GM23338 (cell line): ENCODE data around the gene DNAH9. TPM values are rescaled to one million over a fixed set of nuclear protein-coding genes. Genes with fewer than 3 reads are reported as not detected.

Experiments used
- ATAC-seq: fragments of 200-7000 bp; cut with Tn5 transposase; 3 replicates; pipeline ENCODE4 v1.9.1; 2020
- DNase-seq: peaks from one replicate; pipeline ENCODE4 v3.0.0-alpha.2; 2015; ENCODE audit warnings: low spot score
- H2AFZ ChIP-seq: fragments of 200-600 bp; sonication (generic); 2 replicates; pipeline ENCODE4 v1.8.0; 2016; ENCODE audit warnings: antibody characterized with exemption, mild to moderate bottlenecking, moderate library complexity
- H3F3A ChIP-seq: fragments of 200-600 bp; sonication (generic); replicated peaks from 2 replicates; pipeline ENCODE4 v1.8.0; 2017; ENCODE audit warnings: antibody characterized with exemption, mixed run types, low read depth
- H3K27ac ChIP-seq: fragments of 200-600 bp; sonication (generic); 2 replicates; pipeline ENCODE4 v1.6.1; 2016; ENCODE audit warnings: low read depth
- H3K27me3 ChIP-seq: fragments of 200-600 bp; sonication (generic); 2 replicates; pipeline ENCODE4 v1.8.0; 2016; ENCODE audit warnings: mild to moderate bottlenecking, mixed run types, moderate library complexity; ENCODE audit not compliant: insufficient read depth
- H3K36me3 ChIP-seq: fragments of 200-600 bp; sonication (generic); 2 replicates; pipeline ENCODE4 v1.8.0; 2016; ENCODE audit warnings: mild to moderate bottlenecking; ENCODE audit not compliant: insufficient read depth
- H3K4me1 ChIP-seq: fragments of 200-600 bp; sonication (generic); 2 replicates; pipeline ENCODE4 v1.8.0; 2016; ENCODE audit warnings: mild to moderate bottlenecking, moderate library complexity; ENCODE audit not compliant: insufficient read depth
- H3K4me2 ChIP-seq: fragments of 200-600 bp; sonication (generic); 2 replicates; pipeline ENCODE4 v1.7.1; 2017; ENCODE audit warnings: mixed run types
- H3K4me3 ChIP-seq: fragments of 200-600 bp; sonication (generic); 2 replicates; pipeline ENCODE4 v1.6.1; 2016; ENCODE audit warnings: mixed run types
- H3K79me2 ChIP-seq: fragments of 200-600 bp; sonication (generic); replicated peaks from 2 replicates; pipeline ENCODE4 v1.8.0; 2017; ENCODE audit warnings: mild to moderate bottlenecking; ENCODE audit not compliant: insufficient read depth
- H3K9me2 ChIP-seq: fragments of 200-600 bp; sonication (generic); 2 replicates; pipeline ENCODE4 v1.8.0; 2017; ENCODE audit not compliant: insufficient read depth
- H4K20me1 ChIP-seq: fragments of 200-600 bp; sonication (generic); replicated peaks from 2 replicates; pipeline ENCODE4 v1.8.0; 2017; ENCODE audit warnings: mild to moderate bottlenecking; ENCODE audit not compliant: insufficient read depth
- H3K27ac Mint-ChIP-seq: 2 replicates; pipeline ENCODE4 v1.8.0; 2020; ENCODE audit warnings: inconsistent platforms, mild to moderate bottlenecking, moderate library complexity, mixed read lengths
- H3K27me3 Mint-ChIP-seq: 3 replicates; pipeline ENCODE4 v1.8.0; 2022; ENCODE audit warnings: low read depth, mild to moderate bottlenecking, moderate library complexity, mixed read lengths, inconsistent platforms; ENCODE audit not compliant: insufficient read depth, poor library complexity
- H3K36me3 Mint-ChIP-seq: 3 replicates; pipeline ENCODE4 v1.8.0; 2021; ENCODE audit warnings: low read depth, mild to moderate bottlenecking, inconsistent platforms, moderate library complexity, mixed read lengths
- H3K4me1 Mint-ChIP-seq: 3 replicates; pipeline ENCODE4 v1.8.0; 2020; ENCODE audit warnings: mild to moderate bottlenecking, inconsistent platforms, mixed read lengths
- H3K4me3 Mint-ChIP-seq: 3 replicates; pipeline ENCODE4 v1.8.0; 2021; ENCODE audit warnings: moderate library complexity, mild to moderate bottlenecking, inconsistent platforms, mixed read lengths
- H3K9me3 Mint-ChIP-seq: 3 replicates; pipeline ENCODE4 v1.8.0; 2020; ENCODE audit warnings: moderate library complexity, mild to moderate bottlenecking, inconsistent platforms, mixed read lengths
- CREB1 ChIP-seq: fragments of 250-450 bp; sonication (Bioruptor Pico); IDR thresholded peaks from 2 replicates; pipeline ENCODE4 v1.5.0; 2020; ENCODE audit warnings: low read depth, mild to moderate bottlenecking, moderate library complexity
- EZH2 ChIP-seq: fragments of 200-600 bp; sonication (generic); IDR thresholded peaks from one replicate; pipeline ENCODE4 v1.8.0; 2017; ENCODE audit warnings: antibody characterized with exemption, mild to moderate bottlenecking, low read depth; ENCODE audit not compliant: unreplicated experiment
- EZH2phosphoT487 ChIP-seq: fragments of 200-600 bp; sonication (generic); IDR thresholded peaks from one replicate; pipeline ENCODE4 v1.8.1; 2018; ENCODE audit warnings: antibody characterized with exemption; ENCODE audit not compliant: unreplicated experiment
- JUNB ChIP-seq: IDR thresholded peaks from one replicate; pipeline ENCODE4 v1.6.1; 2016; ENCODE audit warnings: antibody characterized with exemption; ENCODE audit not compliant: unreplicated experiment
- NANOG ChIP-seq: IDR thresholded peaks from 2 replicates; pipeline ENCODE4 v1.6.1; 2016; ENCODE audit warnings: antibody characterized with exemption, borderline replicate concordance
- POLR2AphosphoS5 ChIP-seq: IDR thresholded peaks from 2 replicates; pipeline ENCODE4 v1.6.1; 2016; ENCODE audit warnings: antibody characterized with exemption, low read depth
- STAT1 ChIP-seq: IDR thresholded peaks from one replicate; pipeline ENCODE4 v1.6.1; 2016; ENCODE audit warnings: antibody characterized with exemption; ENCODE audit not compliant: unreplicated experiment
- ZNF114 ChIP-seq: fragments of 250-450 bp; sonication (Bioruptor Pico); IDR thresholded peaks from 2 replicates; pipeline ENCODE4 v1.5.0; 2020; ENCODE audit warnings: mild to moderate bottlenecking, moderate library complexity
- ZNF331 ChIP-seq: fragments of 250-450 bp; sonication (Bioruptor Pico); IDR thresholded peaks from 2 replicates; pipeline ENCODE4 v1.5.0; 2020; ENCODE audit warnings: low read depth, mild to moderate bottlenecking, moderate library complexity
- polyA plus RNA-seq: library from polyadenylated mRNA; unstranded; fragments of >200 nt; fragmentation: Nextera tagmentation; extraction: Ambion mirVana; gene quantifications from 2 replicates; pipeline ENCODE4 v1.2.1, GENCODE V29; 2016
- total RNA-seq: library from RNA; depleted of rRNA; stranded (reverse); fragments of >200 nt; shearing (Covaris generic); gene quantifications from 2 replicates; pipeline ENCODE4 v1.2.3, GENCODE V29; 2014
- TF ChIP-seq, protein P1 (sequence below): IDR thresholded peaks from one replicate; pipeline ENCODE4 v1.6.1; 2018; ENCODE audit warnings: antibody characterized with exemption; ENCODE audit not compliant: unreplicated experiment
- TF ChIP-seq, protein P2 (sequence below): fragments of 250-450 bp; sonication (Bioruptor Pico); IDR thresholded peaks from 2 replicates; pipeline ENCODE4 v1.5.0; 2020; ENCODE audit warnings: mild to moderate bottlenecking, moderate library complexity
- TF ChIP-seq, protein P3 (sequence below), 2 experiments: fragments of 200-600 bp in 1 of 2; sonication (generic) in 1 of 2; conservative IDR thresholded peaks; 2 replicates each; pipeline versions ENCODE4 v1.5.1 to v1.6.1; 2016 to 2017; ENCODE audit warnings: antibody characterized with exemption in 2 of 2, low read depth in 2 of 2, mild to moderate bottlenecking in 2 of 2, moderate library complexity in 1 of 2

The DNAH9 gene
- total and polyA plus RNA-seq, 2 experiments from 2014 or later, result not detected

DNA sequence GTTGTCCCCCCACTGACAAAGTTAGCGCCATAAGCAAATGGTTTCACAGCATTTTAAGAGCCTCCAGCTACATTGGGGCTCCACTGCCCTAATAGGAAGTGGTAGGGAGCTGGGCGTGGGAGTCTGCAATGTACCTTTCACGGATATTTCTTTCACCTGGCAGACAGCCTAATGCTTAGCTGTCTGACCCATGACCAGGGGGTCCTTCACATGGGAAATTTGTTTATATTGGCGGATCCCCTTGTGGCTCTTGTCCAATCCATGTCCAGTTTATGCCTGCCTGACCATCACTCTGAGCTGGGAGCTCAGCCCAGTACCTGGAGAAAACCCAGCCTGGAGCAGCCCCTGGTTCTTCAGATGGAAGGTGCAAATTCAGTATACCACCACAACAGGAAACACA is 254.0 kb downstream of the DNAH9 start (continued):
- TF ChIP-seq, protein P1, sequence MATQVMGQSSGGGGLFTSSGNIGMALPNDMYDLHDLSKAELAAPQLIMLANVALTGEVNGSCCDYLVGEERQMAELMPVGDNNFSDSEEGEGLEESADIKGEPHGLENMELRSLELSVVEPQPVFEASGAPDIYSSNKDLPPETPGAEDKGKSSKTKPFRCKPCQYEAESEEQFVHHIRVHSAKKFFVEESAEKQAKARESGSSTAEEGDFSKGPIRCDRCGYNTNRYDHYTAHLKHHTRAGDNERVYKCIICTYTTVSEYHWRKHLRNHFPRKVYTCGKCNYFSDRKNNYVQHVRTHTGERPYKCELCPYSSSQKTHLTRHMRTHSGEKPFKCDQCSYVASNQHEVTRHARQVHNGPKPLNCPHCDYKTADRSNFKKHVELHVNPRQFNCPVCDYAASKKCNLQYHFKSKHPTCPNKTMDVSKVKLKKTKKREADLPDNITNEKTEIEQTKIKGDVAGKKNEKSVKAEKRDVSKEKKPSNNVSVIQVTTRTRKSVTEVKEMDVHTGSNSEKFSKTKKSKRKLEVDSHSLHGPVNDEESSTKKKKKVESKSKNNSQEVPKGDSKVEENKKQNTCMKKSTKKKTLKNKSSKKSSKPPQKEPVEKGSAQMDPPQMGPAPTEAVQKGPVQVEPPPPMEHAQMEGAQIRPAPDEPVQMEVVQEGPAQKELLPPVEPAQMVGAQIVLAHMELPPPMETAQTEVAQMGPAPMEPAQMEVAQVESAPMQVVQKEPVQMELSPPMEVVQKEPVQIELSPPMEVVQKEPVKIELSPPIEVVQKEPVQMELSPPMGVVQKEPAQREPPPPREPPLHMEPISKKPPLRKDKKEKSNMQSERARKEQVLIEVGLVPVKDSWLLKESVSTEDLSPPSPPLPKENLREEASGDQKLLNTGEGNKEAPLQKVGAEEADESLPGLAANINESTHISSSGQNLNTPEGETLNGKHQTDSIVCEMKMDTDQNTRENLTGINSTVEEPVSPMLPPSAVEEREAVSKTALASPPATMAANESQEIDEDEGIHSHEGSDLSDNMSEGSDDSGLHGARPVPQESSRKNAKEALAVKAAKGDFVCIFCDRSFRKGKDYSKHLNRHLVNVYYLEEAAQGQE, result no peak

DNA sequence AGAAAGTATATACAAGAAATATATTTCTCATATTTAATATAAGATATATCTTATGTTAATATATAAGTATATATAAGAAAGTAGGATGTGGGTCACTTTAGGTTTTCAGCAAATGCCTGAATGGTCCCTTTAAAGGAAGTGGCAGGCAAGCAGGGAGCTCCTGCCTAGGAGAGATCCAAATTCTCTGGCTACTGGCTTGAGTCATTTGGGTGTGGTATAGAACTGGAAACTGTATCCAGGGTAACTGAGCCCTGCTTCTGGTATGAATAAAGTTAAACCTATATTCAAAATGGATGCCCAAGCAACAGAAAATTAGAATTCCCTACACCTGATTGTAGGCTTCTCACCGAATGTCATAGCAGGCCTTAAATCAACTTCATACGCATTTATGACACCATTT is 254.6 kb downstream of the DNAH9 start:
- Mint-ChIP-seq H3K36me3 (peaks cover 41% of the 10 kb centered on the region), H3K9me3 (peaks cover 93% of the 10 kb centered on the region), H3K27ac (no peak overlapping the region), H3K4me1 (no peaks in the 10 kb centered on the region), H3K4me3 (no peak overlapping the region), H3K27me3 (peaks cover 8% of the 10 kb centered on the region)
- H4K20me1 ChIP-seq, result no peaks in the 10 kb centered on the region
- no peak overlapping the region for H2AFZ ChIP-seq
- no peak overlapping the region for H3K4me2 ChIP-seq
- no peak overlapping the region for H3K27ac ChIP-seq
- no peaks in the 10 kb centered on the region for H3F3A ChIP-seq
- H3K27me3 ChIP-seq, result no peaks in the 10 kb centered on the region
- no peaks in the 10 kb centered on the region for H3K79me2 ChIP-seq
- no peaks in the 10 kb centered on the region for H3K4me1 ChIP-seq
- H3K4me3 ChIP-seq, result no peak overlapping the region
- DNase-seq, result no peak
- ATAC-seq, result no peak
- H3K36me3 ChIP-seq, result peaks cover 3% of the 10 kb centered on the region; the same call in 1 of the 2 replicates
- H3K9me2 ChIP-seq, result 0 out of 2 replicates have a peak, but pooled peaks cover 2% of the 10 kb centered on the region
- TF ChIP-seq, protein P2, sequence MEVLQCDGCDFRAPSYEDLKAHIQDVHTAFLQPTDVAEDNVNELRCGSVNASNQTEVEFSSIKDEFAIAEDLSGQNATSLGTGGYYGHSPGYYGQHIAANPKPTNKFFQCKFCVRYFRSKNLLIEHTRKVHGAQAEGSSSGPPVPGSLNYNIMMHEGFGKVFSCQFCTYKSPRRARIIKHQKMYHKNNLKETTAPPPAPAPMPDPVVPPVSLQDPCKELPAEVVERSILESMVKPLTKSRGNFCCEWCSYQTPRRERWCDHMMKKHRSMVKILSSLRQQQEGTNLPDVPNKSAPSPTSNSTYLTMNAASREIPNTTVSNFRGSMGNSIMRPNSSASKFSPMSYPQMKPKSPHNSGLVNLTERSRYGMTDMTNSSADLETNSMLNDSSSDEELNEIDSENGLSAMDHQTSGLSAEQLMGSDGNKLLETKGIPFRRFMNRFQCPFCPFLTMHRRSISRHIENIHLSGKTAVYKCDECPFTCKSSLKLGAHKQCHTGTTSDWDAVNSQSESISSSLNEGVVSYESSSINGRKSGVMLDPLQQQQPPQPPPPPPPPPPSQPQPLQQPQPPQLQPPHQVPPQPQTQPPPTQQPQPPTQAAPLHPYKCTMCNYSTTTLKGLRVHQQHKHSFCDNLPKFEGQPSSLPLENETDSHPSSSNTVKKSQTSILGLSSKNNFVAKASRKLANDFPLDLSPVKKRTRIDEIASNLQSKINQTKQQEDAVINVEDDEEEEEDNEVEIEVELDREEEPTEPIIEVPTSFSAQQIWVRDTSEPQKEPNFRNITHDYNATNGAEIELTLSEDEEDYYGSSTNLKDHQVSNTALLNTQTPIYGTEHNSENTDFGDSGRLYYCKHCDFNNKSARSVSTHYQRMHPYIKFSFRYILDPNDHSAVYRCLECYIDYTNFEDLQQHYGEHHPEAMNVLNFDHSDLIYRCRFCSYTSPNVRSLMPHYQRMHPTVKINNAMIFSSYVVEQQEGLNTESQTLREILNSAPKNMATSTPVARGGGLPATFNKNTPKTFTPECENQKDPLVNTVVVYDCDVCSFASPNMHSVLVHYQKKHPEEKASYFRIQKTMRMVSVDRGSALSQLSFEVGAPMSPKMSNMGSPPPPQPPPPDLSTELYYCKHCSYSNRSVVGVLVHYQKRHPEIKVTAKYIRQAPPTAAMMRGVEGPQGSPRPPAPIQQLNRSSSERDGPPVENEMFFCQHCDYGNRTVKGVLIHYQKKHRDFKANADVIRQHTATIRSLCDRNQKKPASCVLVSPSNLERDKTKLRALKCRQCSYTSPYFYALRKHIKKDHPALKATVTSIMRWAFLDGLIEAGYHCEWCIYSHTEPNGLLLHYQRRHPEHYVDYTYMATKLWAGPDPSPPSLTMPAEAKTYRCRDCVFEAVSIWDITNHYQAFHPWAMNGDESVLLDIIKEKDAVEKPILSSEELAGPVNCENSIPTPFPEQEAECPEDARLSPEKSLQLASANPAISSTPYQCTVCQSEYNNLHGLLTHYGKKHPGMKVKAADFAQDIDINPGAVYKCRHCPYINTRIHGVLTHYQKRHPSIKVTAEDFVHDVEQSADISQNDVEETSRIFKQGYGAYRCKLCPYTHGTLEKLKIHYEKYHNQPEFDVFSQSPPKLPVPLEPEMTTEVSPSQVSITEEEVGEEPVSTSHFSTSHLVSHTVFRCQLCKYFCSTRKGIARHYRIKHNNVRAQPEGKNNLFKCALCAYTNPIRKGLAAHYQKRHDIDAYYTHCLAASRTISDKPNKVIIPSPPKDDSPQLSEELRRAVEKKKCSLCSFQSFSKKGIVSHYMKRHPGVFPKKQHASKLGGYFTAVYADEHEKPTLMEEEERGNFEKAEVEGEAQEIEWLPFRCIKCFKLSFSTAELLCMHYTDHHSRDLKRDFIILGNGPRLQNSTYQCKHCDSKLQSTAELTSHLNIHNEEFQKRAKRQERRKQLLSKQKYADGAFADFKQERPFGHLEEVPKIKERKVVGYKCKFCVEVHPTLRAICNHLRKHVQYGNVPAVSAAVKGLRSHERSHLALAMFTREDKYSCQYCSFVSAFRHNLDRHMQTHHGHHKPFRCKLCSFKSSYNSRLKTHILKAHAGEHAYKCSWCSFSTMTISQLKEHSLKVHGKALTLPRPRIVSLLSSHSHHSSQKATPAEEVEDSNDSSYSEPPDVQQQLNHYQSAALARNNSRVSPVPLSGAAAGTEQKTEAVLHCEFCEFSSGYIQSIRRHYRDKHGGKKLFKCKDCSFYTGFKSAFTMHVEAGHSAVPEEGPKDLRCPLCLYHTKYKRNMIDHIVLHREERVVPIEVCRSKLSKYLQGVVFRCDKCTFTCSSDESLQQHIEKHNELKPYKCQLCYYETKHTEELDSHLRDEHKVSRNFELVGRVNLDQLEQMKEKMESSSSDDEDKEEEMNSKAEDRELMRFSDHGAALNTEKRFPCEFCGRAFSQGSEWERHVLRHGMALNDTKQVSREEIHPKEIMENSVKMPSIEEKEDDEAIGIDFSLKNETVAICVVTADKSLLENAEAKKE, result no peak
- TF ChIP-seq ZNF114 (CRISPR knock-in tag) (no peak), EZH2phosphoT487 (no peak), ZNF331 (CRISPR knock-in tag) (no peak), STAT1 (no peak), CREB1 (CRISPR knock-in tag) (no peak), JUNB (no peak), POLR2AphosphoS5 (no peak), EZH2 (no peak), NANOG (no peak)
- TF ChIP-seq, protein P3, sequence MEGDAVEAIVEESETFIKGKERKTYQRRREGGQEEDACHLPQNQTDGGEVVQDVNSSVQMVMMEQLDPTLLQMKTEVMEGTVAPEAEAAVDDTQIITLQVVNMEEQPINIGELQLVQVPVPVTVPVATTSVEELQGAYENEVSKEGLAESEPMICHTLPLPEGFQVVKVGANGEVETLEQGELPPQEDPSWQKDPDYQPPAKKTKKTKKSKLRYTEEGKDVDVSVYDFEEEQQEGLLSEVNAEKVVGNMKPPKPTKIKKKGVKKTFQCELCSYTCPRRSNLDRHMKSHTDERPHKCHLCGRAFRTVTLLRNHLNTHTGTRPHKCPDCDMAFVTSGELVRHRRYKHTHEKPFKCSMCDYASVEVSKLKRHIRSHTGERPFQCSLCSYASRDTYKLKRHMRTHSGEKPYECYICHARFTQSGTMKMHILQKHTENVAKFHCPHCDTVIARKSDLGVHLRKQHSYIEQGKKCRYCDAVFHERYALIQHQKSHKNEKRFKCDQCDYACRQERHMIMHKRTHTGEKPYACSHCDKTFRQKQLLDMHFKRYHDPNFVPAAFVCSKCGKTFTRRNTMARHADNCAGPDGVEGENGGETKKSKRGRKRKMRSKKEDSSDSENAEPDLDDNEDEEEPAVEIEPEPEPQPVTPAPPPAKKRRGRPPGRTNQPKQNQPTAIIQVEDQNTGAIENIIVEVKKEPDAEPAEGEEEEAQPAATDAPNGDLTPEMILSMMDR (conservative IDR thresholded peaks at IDR 0.05; ENCODE audit: low read depth in 2 of 2), result no peak
